ENCODE measurements around the gene CASQ2. TPM values are rescaled to one million over a fixed set of nuclear protein-coding genes. Genes with fewer than 3 reads are reported as not detected.
A peak's percentile ranks its signal among the peaks of the same experiment; 100 is the strongest.

CASQ2 gene
- total RNA-seq, 5 donors from 2014 or later (not counting 1 experiment from before 2014, with no cell fraction given), result not detected

GRCh38 chr1:115771847-115772457 lies 3.4 kb upstream of the CASQ2 start:
- no peak overlapping the region for H3K27ac Mint-ChIP-seq
- peaks cover 0 to 14% of the 10 kb centered on the region in 2 experiments for H3K27me3 ChIP-seq (replicated peaks in 1 of 2; ENCODE audit: control insufficient read depth in 2 of 2, extremely low read depth in 1 of 2, insufficient read depth in 2 of 2, low read length in 1 of 2)
- H3K27me3 Mint-ChIP-seq, result peaks cover 17 to 28% of the 10 kb centered on the region in 2 donors
- H3K4me3 Mint-ChIP-seq, result no peak overlapping the region
- POLR2A ChIA-PET, result no interaction called here
- CTCF ChIA-PET, result interaction anchor here in 1 of 2 donors (0.7 kb wide), 1 partner anchor 26 kb away, joined by 7 read pairs; no protein-coding TSS in a partner anchor
- no peak for ATAC-seq (replicated peaks in 1 of 4)
- no peaks in the 10 kb centered on the region for H3K4me1 Mint-ChIP-seq
- no peaks in the 10 kb centered on the region for H3K9me3 Mint-ChIP-seq
- H3K27ac ChIP-seq (ENCODE audit: low read length), result no peak overlapping the region
- no peaks in the 10 kb centered on the region for H3K36me3 Mint-ChIP-seq
- H3K36me3 ChIP-seq (ENCODE audit: control insufficient read depth in 2 of 2, extremely low read depth in 1 of 2, insufficient read depth in 1 of 2, low read length in 1 of 2), result no peaks in the 10 kb centered on the region
- H3K4me1 ChIP-seq (ENCODE audit: control insufficient read depth in 1 of 2, extremely low read depth in 1 of 2, insufficient read depth in 2 of 2, low read length in 2 of 2), result no peaks in the 10 kb centered on the region
- 57% methylated on average over 5 of the region's 10 CpGs for WGBS (ENCODE audit: insufficient coverage)
- no peak overlapping the region for H3K4me3 ChIP-seq (ENCODE audit: control insufficient read depth in 1 of 2, extremely low read depth in 1 of 2, low read length in 1 of 2)
- no peaks in the 10 kb centered on the region for H3K9me3 ChIP-seq
- DNase-seq, result peak in 1 of 35 experiments; percentile 16

GRCh38 chr1:115771094-115771846 lies 2.8 kb upstream of the CASQ2 start:
- H3K27me3 Mint-ChIP-seq, result peaks cover 19 to 25% of the 10 kb centered on the region in 2 donors
- no peaks in the 10 kb centered on the region for H3K36me3 Mint-ChIP-seq
- H3K9me3 Mint-ChIP-seq, result no peaks in the 10 kb centered on the region
- no peak overlapping the region for H3K4me3 Mint-ChIP-seq
- no peak overlapping the region for H3K27ac ChIP-seq (ENCODE audit: low read length)
- no peaks in the 10 kb centered on the region for H3K36me3 ChIP-seq (ENCODE audit: control insufficient read depth in 2 of 2, extremely low read depth in 1 of 2, insufficient read depth in 1 of 2, low read length in 1 of 2)
- no peak overlapping the region for H3K27ac Mint-ChIP-seq
- H3K9me3 ChIP-seq, result no peaks in the 10 kb centered on the region
- ChIA-PET CTCF (interaction anchor here (0.6 to 0.8 kb wide), 3 partner anchors 9 to 881 kb away, joined by 3 read pairs; no protein-coding TSS in a partner anchor), POLR2A (no interaction called here)
- DNase-seq, result no peak
- no peaks in the 10 kb centered on the region for H3K4me1 ChIP-seq (ENCODE audit: control insufficient read depth in 1 of 2, extremely low read depth in 1 of 2, insufficient read depth in 2 of 2, low read length in 2 of 2)
- H3K27me3 ChIP-seq (replicated peaks in 1 of 2; ENCODE audit: control insufficient read depth in 2 of 2, extremely low read depth in 1 of 2, insufficient read depth in 2 of 2, low read length in 1 of 2), result peaks cover 0 to 14% of the 10 kb centered on the region in 2 experiments
- 86% methylated on average over 6 of the region's 14 CpGs for WGBS (ENCODE audit: insufficient coverage)
- no peaks in the 10 kb centered on the region for H3K4me1 Mint-ChIP-seq
- ATAC-seq (replicated peaks in 1 of 4), result no peak
- H3K4me3 ChIP-seq (ENCODE audit: control insufficient read depth in 1 of 2, extremely low read depth in 1 of 2, low read length in 1 of 2), result no peak overlapping the region

- H3K4me3 Mint-ChIP-seq, result no peak overlapping the region
- H3K36me3 Mint-ChIP-seq, result no peaks in the 10 kb centered on the region
- H3K27me3 Mint-ChIP-seq, result peaks cover 14 to 16% of the 10 kb centered on the region in 2 donors
- no peak overlapping the region for H3K27ac ChIP-seq (ENCODE audit: low read length)
- 93% methylated on average over 3 of the region's 4 CpGs for WGBS (ENCODE audit: insufficient coverage)
- POLR2A ChIA-PET, result no interaction called here
- H3K27me3 ChIP-seq (replicated peaks in 1 of 2; ENCODE audit: control insufficient read depth in 2 of 2, extremely low read depth in 1 of 2, insufficient read depth in 2 of 2, low read length in 1 of 2), result peaks cover 0 to 14% of the 10 kb centered on the region in 2 experiments
- CTCF ChIA-PET, result no interaction called here
- H3K36me3 ChIP-seq (ENCODE audit: control insufficient read depth in 2 of 2, extremely low read depth in 1 of 2, insufficient read depth in 1 of 2, low read length in 1 of 2), result no peaks in the 10 kb centered on the region
- no peak for ATAC-seq (replicated peaks in 1 of 4)
- H3K9me3 ChIP-seq, result no peaks in the 10 kb centered on the region
- no peaks in the 10 kb centered on the region for H3K4me1 ChIP-seq (ENCODE audit: control insufficient read depth in 1 of 2, extremely low read depth in 1 of 2, insufficient read depth in 2 of 2, low read length in 2 of 2)
- H3K27ac Mint-ChIP-seq, result no peak overlapping the region
- H3K4me1 Mint-ChIP-seq, result no peaks in the 10 kb centered on the region
- H3K4me3 ChIP-seq (ENCODE audit: control insufficient read depth in 1 of 2, extremely low read depth in 1 of 2, low read length in 1 of 2), result no peak overlapping the region
- H3K9me3 Mint-ChIP-seq, result no peaks in the 10 kb centered on the region
- no peak for DNase-seq
These were observed 1.1 kb downstream of the CASQ2 start for GRCh38 chr1:115767403-115767802.

DNA sequence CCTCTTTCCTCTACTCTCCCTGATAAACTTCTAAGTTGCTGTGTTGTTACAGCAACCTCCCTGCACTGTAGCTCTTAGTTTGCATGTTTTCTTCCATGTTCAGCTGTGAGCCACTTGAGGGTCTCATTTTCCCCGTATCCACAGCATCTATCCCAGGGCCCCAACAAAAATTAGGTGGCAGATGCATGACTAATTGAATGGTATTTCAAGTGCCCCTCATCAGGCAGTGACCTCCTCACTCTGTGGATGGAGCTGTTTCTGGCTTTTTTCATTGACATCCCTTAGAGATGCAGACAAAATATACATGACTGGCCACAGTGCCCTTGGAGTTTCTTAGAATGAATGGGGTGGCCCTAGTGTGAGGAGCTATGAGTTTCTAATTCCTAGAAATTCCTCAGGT lies 3.4 kb downstream of the CASQ2 start:
- ATAC-seq (replicated peaks in 1 of 4), result no peak
- Histone ChIP-seq H3K36me3 (ENCODE audit: control insufficient read depth in 2 of 2, extremely low read depth in 1 of 2, insufficient read depth in 1 of 2, low read length in 1 of 2) (no peaks in the 10 kb centered on the region), H3K27me3 (replicated peaks in 1 of 2; ENCODE audit: control insufficient read depth in 2 of 2, extremely low read depth in 1 of 2, insufficient read depth in 2 of 2, low read length in 1 of 2) (peaks cover 0 to 11% of the 10 kb centered on the region in 2 experiments), H3K9me3 (no peaks in the 10 kb centered on the region), H3K4me3 (ENCODE audit: control insufficient read depth in 1 of 2, extremely low read depth in 1 of 2, low read length in 1 of 2) (no peak overlapping the region), H3K4me1 (ENCODE audit: control insufficient read depth in 1 of 2, extremely low read depth in 1 of 2, insufficient read depth in 2 of 2, low read length in 2 of 2) (no peaks in the 10 kb centered on the region), H3K27ac (ENCODE audit: low read length) (no peak overlapping the region)
- peaks cover 5 to 9% of the 10 kb centered on the region in 2 donors for H3K27me3 Mint-ChIP-seq
- H3K36me3 Mint-ChIP-seq, result no peaks in the 10 kb centered on the region
- no peaks in the 10 kb centered on the region for H3K9me3 Mint-ChIP-seq
- H3K4me1 Mint-ChIP-seq, result no peaks in the 10 kb centered on the region
- WGBS (ENCODE audit: insufficient coverage), result no CpG with 5 or more reads among the region's 1 CpG
- no peak overlapping the region for H3K4me3 Mint-ChIP-seq
- ChIA-PET POLR2A (no interaction called here), CTCF (no interaction called here)
- H3K27ac Mint-ChIP-seq, result no peak overlapping the region
- DNase-seq, result no peak

- WGBS (ENCODE audit: insufficient coverage), result 20% methylated on average over 1 of the region's 1 CpG
- Histone ChIP-seq H3K4me1 (ENCODE audit: control insufficient read depth in 1 of 2, extremely low read depth in 1 of 2, insufficient read depth in 2 of 2, low read length in 2 of 2) (no peaks in the 10 kb centered on the region), H3K9me3 (no peaks in the 10 kb centered on the region), H3K27ac (ENCODE audit: low read length) (no peak overlapping the region), H3K36me3 (ENCODE audit: control insufficient read depth in 2 of 2, extremely low read depth in 1 of 2, insufficient read depth in 1 of 2, low read length in 1 of 2) (no peaks in the 10 kb centered on the region), H3K27me3 (replicated peaks in 1 of 2; ENCODE audit: control insufficient read depth in 2 of 2, extremely low read depth in 1 of 2, insufficient read depth in 2 of 2, low read length in 1 of 2) (peaks cover 0 to 11% of the 10 kb centered on the region in 2 experiments), H3K4me3 (ENCODE audit: control insufficient read depth in 1 of 2, extremely low read depth in 1 of 2, low read length in 1 of 2) (no peak overlapping the region)
- DNase-seq (no peak), ATAC-seq (replicated peaks in 1 of 4) (no peak)
- POLR2A ChIA-PET, result no interaction called here
- Mint-ChIP-seq H3K27ac (no peak overlapping the region), H3K4me1 (no peaks in the 10 kb centered on the region), H3K4me3 (no peak overlapping the region), H3K36me3 (no peaks in the 10 kb centered on the region), H3K9me3 (peaks cover 0 to 2% (median 0%) of the 10 kb centered on the region in 3 donors), H3K27me3 (peaks cover 5 to 9% of the 10 kb centered on the region in 2 donors)
- CTCF ChIA-PET, result no interaction called here
These were observed 4.0 kb downstream of the CASQ2 start for GRCh38 chr1:115764541-115764940.

GRCh38 chr1:115762779-115763178 lies 5.7 kb downstream of the CASQ2 start:
- Histone ChIP-seq H3K4me3 (ENCODE audit: control insufficient read depth in 1 of 2, extremely low read depth in 1 of 2, low read length in 1 of 2) (no peak overlapping the region), H3K27me3 (replicated peaks in 1 of 2; ENCODE audit: control insufficient read depth in 2 of 2, extremely low read depth in 1 of 2, insufficient read depth in 2 of 2, low read length in 1 of 2) (peaks cover 0 to 9% of the 10 kb centered on the region in 2 experiments), H3K9me3 (no peaks in the 10 kb centered on the region), H3K27ac (ENCODE audit: low read length) (no peak overlapping the region), H3K36me3 (ENCODE audit: control insufficient read depth in 2 of 2, extremely low read depth in 1 of 2, insufficient read depth in 1 of 2, low read length in 1 of 2) (no peaks in the 10 kb centered on the region), H3K4me1 (ENCODE audit: control insufficient read depth in 1 of 2, extremely low read depth in 1 of 2, insufficient read depth in 2 of 2, low read length in 2 of 2) (no peaks in the 10 kb centered on the region)
- Mint-ChIP-seq H3K36me3 (no peaks in the 10 kb centered on the region), H3K27me3 (peaks cover 4 to 9% of the 10 kb centered on the region in 2 donors), H3K4me1 (no peaks in the 10 kb centered on the region), H3K4me3 (no peak overlapping the region), H3K27ac (no peak overlapping the region), H3K9me3 (peaks cover 0 to 5% (median 4%) of the 10 kb centered on the region in 3 donors)
- ATAC-seq (replicated peaks in 1 of 4), result no peak
- ChIA-PET CTCF (interaction anchor here in 1 of 2 donors (0.8 kb wide), 1 partner anchor 8 kb away, joined by 3 read pairs; no protein-coding TSS in a partner anchor), POLR2A (no interaction called here)
- WGBS (ENCODE audit: insufficient coverage), result 83% methylated on average over 2 of the region's 3 CpGs
- no peak for DNase-seq
